ENCODE measurements around the gene CFAP61.

Gene CFAP61

GRCh38 chr20:20267685-20268370 is 215.5 kb downstream of the CFAP61 start:
- DNase-seq (ENCODE audit: insufficient read length, low spot score) (no peak), FAIRE-seq (no peak)

- DNase-seq (ENCODE audit: insufficient read length, low spot score) (no peak), FAIRE-seq (no peak)
These were observed 218.9 kb downstream of the CFAP61 start for GRCh38 chr20:20271271-20271670.

- FAIRE-seq: no peak
These were observed 220.4 kb downstream of the CFAP61 start for GRCh38 chr20:20272686-20273085.

DNA sequence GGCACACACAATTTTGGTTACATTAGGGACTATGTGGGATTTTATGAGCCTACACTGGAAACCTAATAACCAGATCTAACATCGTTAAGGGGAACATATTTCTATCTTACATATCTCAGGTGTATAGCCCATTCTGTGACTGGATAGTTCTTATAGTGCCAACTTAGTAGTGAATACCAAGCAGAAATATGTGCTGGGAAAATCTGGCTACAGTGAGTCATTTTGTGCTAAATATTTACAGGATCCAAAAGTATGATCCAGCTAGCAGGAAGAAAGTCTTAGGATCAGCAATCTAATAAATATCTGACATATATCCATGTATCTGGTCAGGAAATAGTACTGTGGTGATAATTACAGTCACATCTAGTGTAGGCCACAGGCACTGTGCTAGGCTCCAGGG is 221.0 kb downstream of the CFAP61 start:
- FAIRE-seq (no peak), DNase-seq (ENCODE audit: insufficient read length, low spot score) (no peak)

More at GRCh38 chr20:20272686-20273085, 220.4 kb downstream of the CFAP61 start:
- DNase-seq (ENCODE audit: insufficient read length, low spot score): no peak

DNA sequence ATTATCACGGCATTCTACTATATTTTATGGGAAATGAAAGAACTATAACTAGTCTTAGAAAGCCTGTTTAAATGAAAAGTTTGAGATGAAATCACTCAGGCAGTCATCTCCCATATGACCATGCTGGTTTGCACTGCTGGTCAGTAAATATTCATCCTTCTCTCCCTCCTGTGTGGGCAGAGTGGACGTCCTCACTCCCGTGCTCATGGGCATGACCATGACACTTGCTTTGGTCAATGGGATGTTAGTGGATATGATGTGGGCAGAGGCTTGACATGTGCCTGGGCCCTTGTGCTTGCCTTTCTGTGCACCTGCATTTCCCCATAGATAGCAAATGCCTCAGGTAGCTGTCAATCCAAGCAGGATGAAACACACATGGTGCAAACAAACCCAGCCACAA is 222.5 kb downstream of the CFAP61 start:
- FAIRE-seq (no peak), DNase-seq (ENCODE audit: insufficient read length, low spot score) (no peak)

DNA sequence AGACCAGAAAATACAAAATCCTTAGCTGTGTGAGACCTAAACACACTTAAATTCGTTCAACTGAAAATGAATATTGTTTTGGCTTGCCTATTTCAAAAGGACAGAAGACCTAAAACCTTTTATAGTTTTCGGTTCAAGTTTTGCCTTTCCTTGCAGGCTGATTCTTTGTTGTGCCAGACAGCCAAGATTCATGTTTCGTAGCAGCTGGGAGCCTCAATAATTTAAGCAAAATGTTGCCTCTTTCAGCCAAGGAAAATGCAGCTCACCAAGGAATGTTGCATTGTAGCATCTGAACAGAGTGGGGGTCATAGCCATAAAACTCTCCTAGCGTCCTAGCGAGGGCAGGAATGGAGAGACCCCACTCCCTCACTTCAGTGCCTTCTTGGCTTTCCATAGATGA is 223.3 kb downstream of the CFAP61 start:
- DNase-seq (ENCODE audit: insufficient read length, low spot score): no peak
- no peak for FAIRE-seq

GRCh38 chr20:20276811-20277530 is 224.6 kb downstream of the CFAP61 start:
- FAIRE-seq: no peak
- DNase-seq (ENCODE audit: insufficient read length, low spot score): no peak

DNA sequence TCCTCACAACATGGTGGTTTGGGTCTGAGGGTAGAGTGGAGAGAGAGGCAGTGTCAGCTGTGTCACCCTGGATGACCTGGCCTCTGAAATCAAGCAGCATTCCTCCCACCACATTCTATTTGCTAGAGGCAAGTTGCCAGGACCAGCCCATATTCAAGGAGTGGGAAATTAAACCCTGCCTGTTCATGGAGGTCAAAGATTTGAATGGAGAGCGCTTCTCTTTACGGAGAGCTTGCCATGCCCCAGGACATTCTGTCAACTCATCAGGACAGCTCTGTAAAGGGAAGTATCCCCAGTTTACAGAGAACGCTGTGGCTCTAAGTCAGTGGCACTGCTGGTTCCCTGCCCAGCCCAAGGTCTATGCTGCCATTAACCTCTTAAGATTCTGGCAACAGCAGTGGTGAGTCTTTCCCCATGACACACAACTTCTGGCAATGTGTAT is 225.6 kb downstream of the CFAP61 start:
- FAIRE-seq: no peak

DNA sequence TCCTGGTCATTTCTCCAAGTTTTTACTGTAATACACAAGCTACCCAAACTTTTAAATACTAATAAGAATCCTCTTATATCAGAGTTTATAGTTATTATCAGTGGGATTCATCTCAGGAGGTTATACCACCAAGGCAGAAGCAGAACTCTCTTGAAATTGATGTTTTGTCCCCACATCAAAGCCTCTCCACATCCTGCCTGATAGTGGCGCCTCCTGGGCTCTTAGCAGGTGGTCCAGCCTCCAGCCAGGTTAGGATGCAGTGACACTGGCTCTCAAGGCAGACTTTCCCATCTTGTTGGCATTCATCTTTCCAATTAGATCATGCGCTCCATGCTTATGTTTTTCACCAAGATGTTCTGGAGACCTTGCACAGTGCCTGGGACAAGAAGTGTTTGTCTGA is 233.7 kb downstream of the CFAP61 start:
- no peak for FAIRE-seq
- no peak for DNase-seq (ENCODE audit: insufficient read length, low spot score)

More for the DNA sequence above, 225.6 kb downstream of the CFAP61 start:
- DNase-seq (ENCODE audit: insufficient read length, low spot score): no peak

DNA sequence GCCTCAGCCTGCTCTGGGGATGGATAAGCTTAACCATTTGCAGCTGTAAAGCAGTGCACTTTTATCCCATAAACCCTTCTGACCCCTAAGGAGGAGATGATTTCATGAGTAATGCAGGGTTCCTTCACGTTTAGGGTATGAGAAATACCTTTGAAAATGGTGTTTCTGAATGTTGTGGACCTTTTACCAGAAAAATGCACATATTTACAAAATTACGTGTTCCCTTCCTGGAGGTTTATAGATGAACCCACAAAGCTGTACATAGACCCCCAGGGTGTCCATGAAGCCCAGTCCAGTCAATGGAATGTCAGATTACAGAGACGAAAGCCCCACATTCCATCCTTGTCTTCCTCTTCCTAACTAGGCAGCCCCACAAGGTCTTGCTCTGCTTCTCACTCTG is 237.0 kb downstream of the CFAP61 start:
- FAIRE-seq (no peak), DNase-seq (ENCODE audit: insufficient read length, low spot score) (no peak)

- no peak for FAIRE-seq
These were observed 240.1 kb downstream of the CFAP61 start for GRCh38 chr20:20292472-20292871.

GRCh38 chr20:20293141-20293540 is 240.8 kb downstream of the CFAP61 start:
- DNase-seq (ENCODE audit: insufficient read length, low spot score): no peak
- no peak for FAIRE-seq

More at GRCh38 chr20:20292472-20292871, 240.1 kb downstream of the CFAP61 start:
- no peak for DNase-seq (ENCODE audit: insufficient read length, low spot score)

GRCh38 chr20:20293691-20294385 is 241.5 kb downstream of the CFAP61 start:
- DNase-seq (ENCODE audit: insufficient read length, low spot score): no peak
- FAIRE-seq: no peak

DNA sequence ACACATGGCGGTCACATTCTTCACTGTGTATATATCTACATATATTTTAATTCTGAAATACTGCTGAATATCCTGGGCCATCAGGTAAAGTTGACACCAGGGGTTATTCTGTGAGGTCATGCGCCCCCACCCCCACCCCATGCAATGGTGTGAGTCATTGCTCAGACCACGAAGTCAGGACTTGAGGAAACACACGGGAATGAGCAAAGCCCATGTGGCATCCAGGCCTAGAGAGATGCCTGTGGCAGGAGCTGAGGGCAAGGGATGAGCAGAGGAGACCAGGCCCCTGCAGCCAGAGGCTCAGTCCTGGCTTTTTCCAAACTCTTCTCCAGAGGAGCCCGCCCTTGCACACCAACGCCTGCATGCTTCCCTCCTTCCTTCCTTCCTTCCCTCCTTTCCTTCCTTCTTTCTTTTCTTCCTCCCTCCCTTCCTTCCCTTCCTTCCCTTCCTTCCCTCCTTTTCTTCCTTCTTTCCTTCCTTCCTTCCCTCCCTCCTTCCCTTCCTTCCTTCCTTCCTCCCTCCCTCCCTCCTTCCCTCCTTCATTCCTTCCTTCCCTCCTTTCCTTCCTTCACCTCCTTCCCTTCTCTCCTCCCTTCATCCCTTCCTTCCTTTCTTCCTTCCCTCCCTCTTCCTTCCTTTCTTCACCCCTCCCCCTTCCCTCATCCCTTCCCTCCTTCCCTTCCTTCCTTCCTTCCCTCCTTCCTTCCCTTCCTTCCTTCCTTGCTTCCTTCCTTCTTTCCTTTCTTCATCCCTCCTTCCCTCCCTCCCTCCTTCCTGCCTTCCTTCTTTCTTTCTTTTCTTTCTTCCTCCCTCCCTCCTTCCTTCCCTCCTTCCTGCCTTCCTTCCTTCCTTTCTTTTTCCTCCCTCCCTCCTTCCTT is 243.5 kb downstream of the CFAP61 start:
- no peak for DNase-seq (ENCODE audit: insufficient read length, low spot score)
- FAIRE-seq: no peak

DNA sequence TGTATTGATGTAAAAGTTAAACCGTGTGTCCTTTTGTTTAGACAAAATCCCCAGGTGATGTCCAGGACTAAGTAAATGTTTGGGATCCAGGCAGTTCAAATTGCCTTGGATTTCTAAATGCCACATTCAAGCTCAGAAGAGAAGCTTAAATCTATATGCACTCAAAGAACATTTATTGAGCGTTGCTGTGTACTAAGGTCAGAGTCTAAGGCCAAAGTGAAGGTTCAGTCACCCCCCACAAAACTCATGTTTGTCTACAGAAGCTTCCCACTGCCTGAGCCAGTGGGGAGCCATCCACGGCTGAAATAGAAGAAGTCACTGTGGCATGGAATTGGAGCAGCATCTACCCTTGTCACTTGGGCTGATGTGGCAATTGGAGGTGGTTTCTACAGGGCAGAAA is 244.8 kb downstream of the CFAP61 start:
- FAIRE-seq (no peak), DNase-seq (ENCODE audit: insufficient read length, low spot score) (no peak)

GRCh38 chr20:20297752-20298151 is 245.4 kb downstream of the CFAP61 start:
- FAIRE-seq: no peak
- no peak for DNase-seq (ENCODE audit: insufficient read length, low spot score)

DNA sequence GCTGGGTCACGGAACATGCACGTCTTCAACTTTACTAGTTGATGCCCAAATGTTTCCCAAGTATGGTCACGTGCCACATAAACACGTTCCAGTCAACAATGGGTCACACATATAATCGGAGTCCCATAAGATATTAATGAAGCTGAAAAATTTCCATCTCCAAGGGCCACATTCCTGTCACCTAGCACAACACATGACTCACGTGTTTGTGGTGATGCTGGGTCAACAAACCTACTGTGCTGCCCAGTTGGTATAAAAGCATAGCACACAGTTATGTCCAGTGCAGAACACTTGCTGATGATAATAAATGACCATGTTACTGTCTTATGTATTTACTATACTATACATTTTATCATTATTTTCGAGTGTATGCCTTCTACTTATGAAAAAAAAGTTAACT is 247.6 kb downstream of the CFAP61 start:
- DNase-seq (ENCODE audit: insufficient read length, low spot score): no peak
- no peak for FAIRE-seq

DNA sequence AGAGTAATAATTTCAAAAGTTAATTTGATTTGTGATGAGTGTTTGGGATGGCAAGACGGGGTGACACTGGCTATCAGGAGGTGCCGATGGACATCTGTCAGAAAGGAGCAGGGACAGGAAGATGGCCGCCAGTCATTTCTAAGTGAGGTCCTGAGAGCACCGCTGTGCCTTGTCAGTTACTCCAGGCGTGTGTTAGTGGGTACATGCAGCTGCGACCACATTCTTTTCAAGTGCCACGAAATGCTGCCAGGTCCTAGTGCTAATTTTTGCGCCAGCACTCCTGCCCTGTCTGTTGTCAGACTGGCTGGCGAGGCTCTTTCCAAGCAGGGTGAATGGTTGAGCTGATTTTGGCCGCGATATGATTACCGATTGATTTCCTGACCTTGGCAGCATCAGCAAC is 251.0 kb downstream of the CFAP61 start:
- FAIRE-seq (no peak), DNase-seq (ENCODE audit: insufficient read length, low spot score) (no peak)

GRCh38 chr20:20303742-20304141 is 251.4 kb downstream of the CFAP61 start:
- DNase-seq (ENCODE audit: insufficient read length, low spot score): no peak
- no peak for FAIRE-seq

- no peak for FAIRE-seq
- DNase-seq (ENCODE audit: insufficient read length, low spot score): no peak
These were observed 252.6 kb downstream of the CFAP61 start for GRCh38 chr20:20304942-20305341.

- DNase-seq (ENCODE audit: insufficient read length, low spot score): no peak
- FAIRE-seq: no peak
These were observed 260.2 kb downstream of the CFAP61 start for GRCh38 chr20:20312562-20312961.

Data from GM19239 (cell line).